Measurements from ENCODE around the gene CALN1. TPM values are rescaled to one million over a fixed set of nuclear protein-coding genes. Genes with fewer than 3 reads are reported as not detected.

Gene CALN1
- total and polyA plus RNA-seq, 4 donors: 0.14 to 0.84 (median 0.24) TPM

GRCh38 chr7:72325561-72325960 lies 86.6 kb downstream of the CALN1 start:
- Histone ChIP-seq H3K27ac (ENCODE audit: low read depth in 1 of 2, low read length in 2 of 2) (no peak overlapping the region), H3K9ac (ENCODE audit: low read depth in 1 of 2, low read length in 2 of 2) (no peak overlapping the region), H3K36me3 (ENCODE audit: control insufficient read depth in 4 of 4, insufficient read depth in 3 of 4, low read depth in 1 of 4, low read length in 3 of 4) (no peaks in the 10 kb centered on the region), H3K27me3 (ENCODE audit: control insufficient read depth in 4 of 4, insufficient read depth in 4 of 4, low read length in 3 of 4) (no peaks in the 10 kb centered on the region), H3K4me3 (ENCODE audit: low read depth in 1 of 3, low read length in 3 of 3) (no peak overlapping the region), H3K9me3 (ENCODE audit: control insufficient read depth in 4 of 4, low read length in 3 of 4) (no peaks in the 10 kb centered on the region), H3K4me1 (ENCODE audit: control insufficient read depth in 4 of 4, insufficient read depth in 4 of 4, low read length in 3 of 4) (no peaks in the 10 kb centered on the region)
- TF ChIP-seq FOXA1 (IDR thresholded peaks at IDR 0.05): no peak
- no peak for TF ChIP-seq EGR1 (IDR thresholded peaks at IDR 0.05; ENCODE audit: low read depth in 2 of 2)
- TF ChIP-seq JUND (IDR thresholded peaks at IDR 0.05): no peak
- no peak for TF ChIP-seq CTCF (IDR thresholded peaks at IDR 0.05; ENCODE audit: low read depth, low read length, missing input control)
- TF ChIP-seq GABPA (IDR thresholded peaks at IDR 0.05 in 1 of 2, conservative IDR thresholded peaks at IDR 0.05 in 1 of 2): no peak
- TF ChIP-seq RXRA (IDR thresholded peaks at IDR 0.05): no peak
- no peak for TF ChIP-seq TAF1 (conservative IDR thresholded peaks at IDR 0.05)
- no peak for TF ChIP-seq ZBTB33 (IDR thresholded peaks at IDR 0.05)
- no peak for DNase-seq (ENCODE audit: low spot score)
- WGBS: 76% methylated on average over 5 of the region's 5 CpGs

GRCh38 chr7:72321637-72322036 lies 90.5 kb downstream of the CALN1 start:
- WGBS: 66% methylated on average over 7 of the region's 7 CpGs

More at GRCh38 chr7:72321637-72322036, 90.5 kb downstream of the CALN1 start:
- Histone ChIP-seq H3K27me3 (ENCODE audit: control insufficient read depth in 4 of 4, insufficient read depth in 4 of 4, low read length in 3 of 4) (peaks cover 0 to 2% (median 0%) of the 10 kb centered on the region in 4 donors), H3K9me3 (ENCODE audit: control insufficient read depth in 4 of 4, low read length in 3 of 4) (no peaks in the 10 kb centered on the region), H3K4me1 (ENCODE audit: control insufficient read depth in 4 of 4, insufficient read depth in 4 of 4, low read length in 3 of 4) (no peaks in the 10 kb centered on the region), H3K9ac (ENCODE audit: low read depth in 1 of 2, low read length in 2 of 2) (no peak overlapping the region), H3K4me3 (ENCODE audit: low read depth in 1 of 3, low read length in 3 of 3) (no peak overlapping the region), H3K36me3 (ENCODE audit: control insufficient read depth in 4 of 4, insufficient read depth in 3 of 4, low read depth in 1 of 4, low read length in 3 of 4) (no peaks in the 10 kb centered on the region), H3K27ac (ENCODE audit: low read depth in 1 of 2, low read length in 2 of 2) (no peak overlapping the region)
- DNase-seq (ENCODE audit: low spot score): no peak
- TF ChIP-seq ZBTB33 (IDR thresholded peaks at IDR 0.05) (no peak), RXRA (IDR thresholded peaks at IDR 0.05) (no peak), YY1 (IDR thresholded peaks at IDR 0.05) (no peak), ATF3 (IDR thresholded peaks at IDR 0.05) (no peak), TAF1 (conservative IDR thresholded peaks at IDR 0.05) (no peak), HNF4G (IDR thresholded peaks at IDR 0.05) (no peak)

Data from liver (tissue), 9 donors.